IMR-90 (cell line): ENCODE measurements around the gene ZNF397. TPM values are rescaled to one million over a fixed set of nuclear protein-coding genes. Genes with fewer than 3 reads are reported as not detected.

Experiments
- ATAC-seq: fragments of 200-7000 bp; cut with Tn5 transposase; 2 replicates; pipeline ENCODE4 v1.9.1; 2020; ENCODE audit warnings: low read depth, mild to moderate bottlenecking, moderate library complexity
- BruUV-seq: library from RNA; stranded (reverse); fragments of 400-500 nt; replicated peaks from 2 replicates; lab custom pipeline; 2021; lab: Mats Ljungman, UMichigan
- CTCF ChIA-PET: fragments of 300-600 bp; formaldehyde crosslinking; extraction: SDS; loops from one replicate; lab custom pipeline; 2021; ENCODE audit warnings: antibody characterized with exemption; lab: Yijun Ruan, JAX
- POLR2A ChIA-PET: fragments of 300-600 bp; sonication (Branson Sonifier 250); formaldehyde crosslinking; loops from one replicate; lab custom pipeline; 2022; ENCODE audit warnings: antibody characterized with exemption; ENCODE audit not compliant: unreplicated experiment; lab: Charles Lee
- DNase-seq: peaks from one replicate; pipeline ENCODE4 v3.0.0; 2013
- H2AFZ ChIP-seq: replicated peaks from 2 replicates; pipeline ENCODE3; 2013; ENCODE audit warnings: low read length, mild to moderate bottlenecking; ENCODE audit not compliant: poor library complexity
- H2AK5ac ChIP-seq: 2 replicates; pipeline ENCODE4 v1.6.1; 2013; ENCODE audit warnings: low read depth, low read length, inconsistent platforms
- H2AK9ac ChIP-seq: replicated peaks from 2 replicates; pipeline ENCODE3; 2013; ENCODE audit warnings: mild to moderate bottlenecking, low read depth, low read length, moderate library complexity; ENCODE audit not compliant: poor library complexity
- H2BK120ac ChIP-seq: 2 replicates; pipeline ENCODE4 v1.6.1; 2013; ENCODE audit warnings: low read depth, low read length, inconsistent platforms
- H2BK15ac ChIP-seq: 3 replicates; pipeline ENCODE4 v1.6.1; 2013; ENCODE audit warnings: low read depth, low read length, inconsistent platforms
- H2BK20ac ChIP-seq: 2 replicates; pipeline ENCODE4 v1.6.1; 2013; ENCODE audit warnings: low read depth, mild to moderate bottlenecking, inconsistent platforms, low read length, moderate library complexity
- H2BK5ac ChIP-seq: 2 replicates; pipeline ENCODE4 v1.6.1; 2013; ENCODE audit warnings: mild to moderate bottlenecking, low read depth, low read length, inconsistent platforms; ENCODE audit not compliant: poor library complexity, severe bottlenecking
- H3K14ac ChIP-seq: replicated peaks from 2 replicates; pipeline ENCODE4 v1.6.1; 2013; ENCODE audit warnings: low read depth, low read length, inconsistent platforms
- H3K18ac ChIP-seq: 2 replicates; pipeline ENCODE4 v1.6.1; 2013; ENCODE audit warnings: low read depth, low read length, control low read depth
- H3K23ac ChIP-seq: 2 replicates; pipeline ENCODE4 v1.6.1; 2013; ENCODE audit warnings: low read depth, low read length, inconsistent platforms
- H3K27ac ChIP-seq: 2 replicates; pipeline ENCODE4 v1.5.1; 2013; ENCODE audit warnings: mild to moderate bottlenecking, control low read depth, low read length; ENCODE audit not compliant: insufficient read depth
- H3K27me3 ChIP-seq: 2 replicates; pipeline ENCODE4 v1.6.1; 2013; ENCODE audit warnings: low read length; ENCODE audit not compliant: control insufficient read depth, insufficient read depth
- H3K36me3 ChIP-seq: 2 replicates; pipeline ENCODE4 v1.6.1; 2013; ENCODE audit warnings: low read length, mixed read lengths; ENCODE audit not compliant: control insufficient read depth, insufficient read depth
- H3K4ac ChIP-seq: 2 replicates; pipeline ENCODE4 v1.6.1; 2013; ENCODE audit warnings: low read depth, low read length, inconsistent platforms
- H3K4me1 ChIP-seq: 2 replicates; pipeline ENCODE4 v1.6.1; 2013; ENCODE audit warnings: low read length, mixed read lengths; ENCODE audit not compliant: control insufficient read depth, insufficient read depth
- H3K4me2 ChIP-seq: 2 replicates; pipeline ENCODE4 v1.6.1; 2013; ENCODE audit warnings: low read depth, mild to moderate bottlenecking, control low read depth, low read length, moderate library complexity
- H3K4me3 ChIP-seq: 2 replicates; pipeline ENCODE4 v1.5.1; 2013; ENCODE audit warnings: low read depth, mild to moderate bottlenecking, control low read depth, low read length, moderate library complexity; ENCODE audit not compliant: insufficient read depth
- H3K56ac ChIP-seq: 2 replicates; pipeline ENCODE4 v1.6.1; 2013; ENCODE audit warnings: low read length, inconsistent platforms; ENCODE audit not compliant: insufficient read depth; ENCODE audit errors: extremely low read depth
- H3K79me1 ChIP-seq, 2 experiments: 2 replicates each; pipeline ENCODE4 v1.6.1; 2013; ENCODE audit warnings: low read length in 2 of 2, inconsistent platforms in 1 of 2, low read depth in 1 of 2
- H3K9ac ChIP-seq: 2 replicates; pipeline ENCODE4 v1.6.1; 2013; ENCODE audit warnings: low read depth, low read length, control low read depth
- H3K9me1 ChIP-seq: 2 replicates; pipeline ENCODE4 v1.6.1; 2013; ENCODE audit warnings: low read length, inconsistent platforms; ENCODE audit not compliant: insufficient read depth
- H3K9me3 ChIP-seq: 2 replicates; pipeline ENCODE4 v1.6.1; 2013; ENCODE audit warnings: low read length; ENCODE audit not compliant: control insufficient read depth, insufficient read depth
- H4K20me1 ChIP-seq: 2 replicates; pipeline ENCODE4 v1.6.1; 2013; ENCODE audit warnings: low read length, inconsistent platforms; ENCODE audit not compliant: insufficient read depth
- H4K5ac ChIP-seq: 2 replicates; pipeline ENCODE4 v1.6.1; 2013; ENCODE audit warnings: mild to moderate bottlenecking, low read depth, low read length, control low read depth
- H4K8ac ChIP-seq, 2 experiments: 2 replicates each; pipeline ENCODE4 v1.6.1; 2013; ENCODE audit warnings: low read depth in 2 of 2, low read length in 2 of 2, control low read depth in 1 of 2, inconsistent platforms in 1 of 2
- H4K91ac ChIP-seq: 2 replicates; pipeline ENCODE4 v1.6.1; 2013; ENCODE audit warnings: low read depth, low read length, inconsistent platforms; ENCODE audit not compliant: insufficient read depth
- BHLHE40 ChIP-seq: fragments of 150-350 bp; IDR thresholded peaks from 2 replicates; pipeline ENCODE4 v1.6.1; 2016; ENCODE audit warnings: mild to moderate bottlenecking, low read depth, low read length
- CEBPB ChIP-seq: IDR thresholded peaks from 2 replicates; pipeline ENCODE4 v1.6.1; 2012; ENCODE audit warnings: low read depth, low read length, improper control_type of control experiment
- CHD1 ChIP-seq: IDR thresholded peaks from 2 replicates; pipeline ENCODE4 v1.6.1; 2012; ENCODE audit warnings: low read depth, low read length, improper control_type of control experiment
- FOS ChIP-seq: fragments of 150-350 bp; IDR thresholded peaks from 2 replicates; pipeline ENCODE4 v1.6.1; 2016; ENCODE audit warnings: low read depth, low read length
- MAFK ChIP-seq: IDR thresholded peaks from 2 replicates; pipeline ENCODE4 v1.6.1; 2012; ENCODE audit warnings: low read depth, low read length, improper control_type of control experiment
- MAZ ChIP-seq: IDR thresholded peaks from 2 replicates; pipeline ENCODE4 v1.6.1; 2012; ENCODE audit warnings: low read depth, mild to moderate bottlenecking, low read length, improper control_type of control experiment, moderate library complexity, borderline replicate concordance
- MXI1 ChIP-seq: IDR thresholded peaks from 2 replicates; pipeline ENCODE4 v1.6.1; 2012; ENCODE audit warnings: low read depth, mild to moderate bottlenecking, low read length, moderate library complexity, borderline replicate concordance
- NFE2L2 ChIP-seq: fragments of 150-350 bp; IDR thresholded peaks from 2 replicates; pipeline ENCODE4 v1.6.1; 2016; ENCODE audit warnings: low read depth, mild to moderate bottlenecking, low read length
- POLR2A ChIP-seq: IDR thresholded peaks from 2 replicates; pipeline ENCODE4 v1.6.1; 2012; ENCODE audit warnings: mild to moderate bottlenecking, low read depth, low read length
- RAD21 ChIP-seq: IDR thresholded peaks from 2 replicates; pipeline ENCODE4 v1.6.1; 2012; ENCODE audit warnings: low read length, improper control_type of control experiment
- RCOR1 ChIP-seq: IDR thresholded peaks from 2 replicates; pipeline ENCODE4 v1.6.1; 2012; ENCODE audit warnings: mild to moderate bottlenecking, low read length, improper control_type of control experiment; ENCODE audit not compliant: insufficient replicate concordance
- RFX5 ChIP-seq: IDR thresholded peaks from 2 replicates; pipeline ENCODE4 v1.8.0; 2012; ENCODE audit warnings: low read depth, mild to moderate bottlenecking, low read length, moderate library complexity
- WGBS, 2 experiments: methylation state at CpG; one replicate each; pipeline versions ENCODE4 v1.1.5 to v1.1.7; 2013; ENCODE audit warnings: missing lambda C conversion rate in 2 of 2; ENCODE audit not compliant: insufficient read length in 1 of 2; ENCODE audit errors: extremely low coverage in 2 of 2; 5-methylcytosine and 5-hydroxymethylcytosine counted together
- dilution Hi-C: fragments of 300-500 bp; cut with HindIII; formaldehyde crosslinking; loops from one replicate; pipeline ENCODE4 v1.14.3; 2018; ENCODE audit warnings: low sequenced_read_pairs; ENCODE audit not compliant: unreplicated experiment
- in situ Hi-C: fragments of 300-500 bp; cut with MboI; formaldehyde crosslinking; loops from 3 replicates; pipeline ENCODE4 v1.14.3; 2019; ENCODE audit warnings: low sequenced_read_pairs, inconsistent platforms, mixed read lengths
- intact Hi-C: fragments of 100-400 bp; cut with micrococcal nuclease; formaldehyde crosslinking; loops from 2 replicates; pipeline ENCODE4 v1.10.0; 2022
- polyA plus RNA-seq, 3 experiments: library from polyadenylated mRNA; depleted of rRNA; stranded (reverse); fragments of >200 nt; gene quantifications; 2 replicates each; pipeline ENCODE4 v1.2.3, GENCODE V29; 2012; ENCODE audit warnings: low replicate concordance in 1 of 3
- total RNA-seq: library from RNA; depleted of rRNA; stranded (reverse); fragments of >200 nt; gene quantifications from 2 replicates; pipeline ENCODE4 v1.2.3, GENCODE V29; 2012
- TF ChIP-seq, protein P1 (sequence below): fragments of 150-350 bp; IDR thresholded peaks from 2 replicates; pipeline ENCODE4 v1.6.1; 2017; ENCODE audit warnings: mild to moderate bottlenecking, antibody characterized with exemption, low read length, low read depth
- TF ChIP-seq, protein P2 (sequence below): conservative IDR thresholded peaks from 2 replicates; pipeline ENCODE4 v1.5.1; 2012; ENCODE audit warnings: mild to moderate bottlenecking, low read depth, low read length, improper control_type of control experiment

Gene ZNF397
- total and polyA plus RNA-seq, 2 of the 4 experiments (the other 2 are of a cell fraction): 5.5 to 9.9 TPM

DNA sequence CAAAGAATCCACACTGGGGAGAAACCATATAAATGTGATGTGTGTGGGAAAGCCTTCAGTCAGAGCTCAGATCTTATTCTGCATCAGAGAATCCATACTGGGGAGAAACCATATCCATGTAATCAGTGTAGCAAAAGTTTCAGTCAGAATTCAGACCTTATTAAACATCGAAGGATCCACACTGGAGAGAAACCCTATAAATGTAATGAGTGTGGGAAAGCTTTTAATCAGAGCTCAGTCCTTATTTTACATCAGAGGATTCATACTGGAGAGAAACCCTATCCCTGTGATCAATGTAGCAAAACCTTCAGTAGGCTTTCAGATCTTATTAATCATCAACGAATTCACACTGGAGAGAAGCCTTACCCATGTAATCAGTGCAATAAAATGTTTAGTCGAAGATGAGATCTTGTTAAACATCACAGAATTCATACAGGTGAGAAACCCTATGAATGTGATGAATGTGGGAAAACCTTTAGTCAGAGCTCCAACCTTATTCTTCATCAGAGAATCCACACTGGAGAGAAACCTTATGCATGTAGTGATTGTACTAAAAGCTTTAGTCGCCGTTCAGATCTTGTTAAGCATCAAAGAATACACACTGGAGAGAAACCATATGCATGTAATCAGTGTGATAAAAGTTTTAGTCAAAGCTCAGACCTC, 65.9 kb downstream of the ZNF397 start:
- H4K8ac ChIP-seq: no peak overlapping the region
- H3K18ac ChIP-seq: no peak overlapping the region
- no peak overlapping the region for H3K23ac ChIP-seq
- ChIA-PET POLR2A (no interaction called here), CTCF (no interaction called here)
- no peak overlapping the region for H4K91ac ChIP-seq
- dilution Hi-C loops (no loop called here), intact Hi-C loops (no loop called here), in situ Hi-C loops (no loop called here)
- no peaks in the 10 kb centered on the region for H3K27me3 ChIP-seq
- no peak overlapping the region for H4K5ac ChIP-seq
- H3K56ac ChIP-seq: no peak overlapping the region
- no peak overlapping the region for H2AK9ac ChIP-seq
- TF ChIP-seq FOS (no peak), NFE2L2 (no peak), CEBPB (no peak), RFX5 (no peak), RCOR1 (no peak), BHLHE40 (no peak), MXI1 (no peak), POLR2A (no peak), MAZ (no peak), CHD1 (no peak), RAD21 (no peak), MAFK (no peak)
- TF ChIP-seq, protein P1, sequence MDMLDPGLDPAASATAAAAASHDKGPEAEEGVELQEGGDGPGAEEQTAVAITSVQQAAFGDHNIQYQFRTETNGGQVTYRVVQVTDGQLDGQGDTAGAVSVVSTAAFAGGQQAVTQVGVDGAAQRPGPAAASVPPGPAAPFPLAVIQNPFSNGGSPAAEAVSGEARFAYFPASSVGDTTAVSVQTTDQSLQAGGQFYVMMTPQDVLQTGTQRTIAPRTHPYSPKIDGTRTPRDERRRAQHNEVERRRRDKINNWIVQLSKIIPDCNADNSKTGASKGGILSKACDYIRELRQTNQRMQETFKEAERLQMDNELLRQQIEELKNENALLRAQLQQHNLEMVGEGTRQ: no peak
- TF ChIP-seq, protein P2, sequence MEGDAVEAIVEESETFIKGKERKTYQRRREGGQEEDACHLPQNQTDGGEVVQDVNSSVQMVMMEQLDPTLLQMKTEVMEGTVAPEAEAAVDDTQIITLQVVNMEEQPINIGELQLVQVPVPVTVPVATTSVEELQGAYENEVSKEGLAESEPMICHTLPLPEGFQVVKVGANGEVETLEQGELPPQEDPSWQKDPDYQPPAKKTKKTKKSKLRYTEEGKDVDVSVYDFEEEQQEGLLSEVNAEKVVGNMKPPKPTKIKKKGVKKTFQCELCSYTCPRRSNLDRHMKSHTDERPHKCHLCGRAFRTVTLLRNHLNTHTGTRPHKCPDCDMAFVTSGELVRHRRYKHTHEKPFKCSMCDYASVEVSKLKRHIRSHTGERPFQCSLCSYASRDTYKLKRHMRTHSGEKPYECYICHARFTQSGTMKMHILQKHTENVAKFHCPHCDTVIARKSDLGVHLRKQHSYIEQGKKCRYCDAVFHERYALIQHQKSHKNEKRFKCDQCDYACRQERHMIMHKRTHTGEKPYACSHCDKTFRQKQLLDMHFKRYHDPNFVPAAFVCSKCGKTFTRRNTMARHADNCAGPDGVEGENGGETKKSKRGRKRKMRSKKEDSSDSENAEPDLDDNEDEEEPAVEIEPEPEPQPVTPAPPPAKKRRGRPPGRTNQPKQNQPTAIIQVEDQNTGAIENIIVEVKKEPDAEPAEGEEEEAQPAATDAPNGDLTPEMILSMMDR: no peak
- no peaks in the 10 kb centered on the region for H3K9me1 ChIP-seq
- no peak overlapping the region for H3K4me3 ChIP-seq
- no peak for ATAC-seq
- no peaks in the 10 kb centered on the region for H4K20me1 ChIP-seq
- H2BK20ac ChIP-seq: no peak overlapping the region
- H3K27ac ChIP-seq: no peak overlapping the region
- no peak for DNase-seq
- H2BK15ac ChIP-seq: no peak overlapping the region
- H3K4me2 ChIP-seq: no peak overlapping the region
- H2BK5ac ChIP-seq: no peak overlapping the region
- H3K14ac ChIP-seq: no peak overlapping the region
- peaks cover 7 to 19% of the 10 kb centered on the region in 2 experiments for H3K79me1 ChIP-seq
- H3K9me3 ChIP-seq: peaks cover 74% of the 10 kb centered on the region
- peaks cover 28% of the 10 kb centered on the region for H3K36me3 ChIP-seq
- no peaks in the 10 kb centered on the region for H3K4me1 ChIP-seq
- H3K4ac ChIP-seq: no peak overlapping the region
- H2BK120ac ChIP-seq: no peak overlapping the region
- no TSS peak for BruUV-seq
- H3K9ac ChIP-seq: no peak overlapping the region
- no CpG with 5 or more reads among the region's 5 CpGs for WGBS, 2 experiments
- no peak overlapping the region for H2AFZ ChIP-seq
- H2AK5ac ChIP-seq: no peak overlapping the region
